T-cell (primary cell): Measurements from ENCODE around the gene BAIAP2. TPM values are rescaled to one million over a fixed set of nuclear protein-coding genes. Genes with fewer than 3 reads are reported as not detected.
A peak's percentile ranks its signal among the peaks of the same experiment; 100 is the strongest.
"Not testable (repeated sequence)": the region's sequence is repeated elsewhere in the genome, so short reads cannot be mapped to it uniquely, and the experiment has no call there.

ENCODE experiments used
- ATAC-seq, 4 experiments: fragments of 200-7000 bp in 3 of 4; fragments of 150-1000 bp in 1 of 4; cut with Tn5 transposase; replicated peaks in 1 of 4; 1 replicate in 3 of 4; 2 replicates in 1 of 4; pipeline ENCODE4 v1.10.0; 2021; ENCODE audit warnings: moderate library complexity in 3 of 4, mild to moderate bottlenecking in 2 of 4, moderate number of reproducible peaks in 1 of 4
- CTCF ChIA-PET, 2 donors: fragments of 300-600 bp; sonication (Branson Sonifier 250); formaldehyde crosslinking; loops; one replicate each; lab custom pipeline; 2022; ENCODE audit warnings: antibody characterized with exemption in 2 of 2; lab: Charles Lee
- POLR2A ChIA-PET, 2 donors: fragments of 300-600 bp; sonication (Branson Sonifier 250); formaldehyde crosslinking; loops; one replicate each; lab custom pipeline; 2022; ENCODE audit warnings: antibody characterized with exemption in 2 of 2; lab: Charles Lee
- DNase-seq, 35 experiments: peaks; one replicate each; pipeline versions ENCODE4 v3.0.0 to v3.0.0-alpha.2; 2013 to 2023
- H3K27ac ChIP-seq: one replicate; pipeline ENCODE4 v1.5.1; 2013; ENCODE audit warnings: low read length
- H3K27me3 ChIP-seq, 2 experiments: replicated peaks in 1 of 2; 1 replicate in 1 of 2; 2 replicates in 1 of 2; pipeline versions ENCODE4 v1.6.1 to v1.7.0; 2013; ENCODE audit warnings: low read length in 1 of 2, mixed read lengths in 1 of 2; ENCODE audit not compliant: control insufficient read depth in 2 of 2, insufficient read depth in 2 of 2; ENCODE audit errors: extremely low read depth in 1 of 2
- H3K36me3 ChIP-seq, 2 donors: 1 replicate in 1 of 2; 2 replicates in 1 of 2; pipeline versions ENCODE4 v1.6.1 to v1.7.0; 2013; ENCODE audit warnings: low read length in 1 of 2; ENCODE audit not compliant: control insufficient read depth in 2 of 2, insufficient read depth in 1 of 2; ENCODE audit errors: extremely low read depth in 1 of 2
- H3K4me1 ChIP-seq, 2 experiments: 1 replicate in 1 of 2; 2 replicates in 1 of 2; pipeline versions ENCODE4 v1.6.1 to v1.7.0; 2013; ENCODE audit warnings: low read length in 2 of 2, mixed read lengths in 1 of 2; ENCODE audit not compliant: insufficient read depth in 2 of 2, control insufficient read depth in 1 of 2; ENCODE audit errors: extremely low read depth in 1 of 2
- H3K4me3 ChIP-seq, 2 donors: 1 replicate in 1 of 2; 2 replicates in 1 of 2; pipeline versions ENCODE4 v1.5.1 to v1.7.0; 2013; ENCODE audit warnings: mild to moderate bottlenecking in 2 of 2, low read length in 1 of 2, moderate library complexity in 1 of 2; ENCODE audit not compliant: control insufficient read depth in 1 of 2; ENCODE audit errors: extremely low read depth in 1 of 2
- H3K9me3 ChIP-seq: 2 replicates; pipeline ENCODE4 v1.7.0; 2013
- H3K27ac Mint-ChIP-seq, 2 donors: one replicate each; pipeline ENCODE4 v1.8.0; 2020 to 2021; ENCODE audit warnings: mild to moderate bottlenecking in 2 of 2, mixed read lengths in 2 of 2
- H3K27me3 Mint-ChIP-seq, 2 donors: one replicate each; pipeline ENCODE4 v1.8.0; 2021 to 2022; ENCODE audit warnings: mixed read lengths in 2 of 2
- H3K36me3 Mint-ChIP-seq: one replicate; pipeline ENCODE4 v1.8.0; 2021; ENCODE audit warnings: mixed read lengths
- H3K4me1 Mint-ChIP-seq, 3 donors: one replicate each; pipeline ENCODE4 v1.8.0; 2020 to 2022; ENCODE audit warnings: mixed read lengths in 3 of 3, mild to moderate bottlenecking in 1 of 3
- H3K4me3 Mint-ChIP-seq, 3 donors: one replicate each; pipeline ENCODE4 v1.8.0; 2020 to 2022; ENCODE audit warnings: mild to moderate bottlenecking in 3 of 3, mixed read lengths in 3 of 3, moderate library complexity in 3 of 3
- H3K9me3 Mint-ChIP-seq, 3 donors: one replicate each; pipeline ENCODE4 v1.8.0; 2020 to 2022; ENCODE audit warnings: mixed read lengths in 3 of 3
- WGBS: methylation state at CpG from one replicate; pipeline ENCODE4 v1.1.5; 2013; ENCODE audit warnings: missing lambda C conversion rate; ENCODE audit not compliant: insufficient coverage; 5-methylcytosine and 5-hydroxymethylcytosine counted together
- total RNA-seq, 35 experiments: library from RNA in 6 of 35; stranded (reverse) in 6 of 35; fragments of 120-200 nt in 1 of 35; gene quantifications; one replicate each; pipeline versions ENCODE4 v1.2.1 to v1.2.4 and lab custom pipeline; 2013 to 2026

The BAIAP2 gene
- total RNA-seq, 5 donors from 2014 or later (not counting 1 experiment from before 2014, with no cell fraction given) = 6.3 to 12.0 (median 10.1) TPM

GRCh38 chr17:81150377-81151077 lies 115.6 kb downstream of the BAIAP2 start:
- Histone ChIP-seq H3K36me3 (no peaks in the 10 kb centered on the region), H3K27me3 (peaks cover 0 to 20% of the 10 kb centered on the region in 2 experiments), H3K4me1 (no peaks in the 10 kb centered on the region), H3K9me3 (no peaks in the 10 kb centered on the region), H3K4me3 (no peak overlapping the region), H3K27ac (no peak overlapping the region)
- H3K4me3 Mint-ChIP-seq = no peak overlapping the region
- 54% methylated on average over 8 of the region's 14 CpGs for WGBS
- no peaks in the 10 kb centered on the region for H3K36me3 Mint-ChIP-seq
- ATAC-seq (no peak), DNase-seq (peak in 1 of 35 experiments; percentile 20)
- POLR2A ChIA-PET = no interaction called here
- H3K27me3 Mint-ChIP-seq = peaks cover 0 to 4% of the 10 kb centered on the region in 2 donors
- no peak overlapping the region for H3K27ac Mint-ChIP-seq
- no peaks in the 10 kb centered on the region for H3K9me3 Mint-ChIP-seq
- CTCF ChIA-PET = no interaction called here
- peaks cover 0 to 8% (median 0%) of the 10 kb centered on the region in 3 donors for H3K4me1 Mint-ChIP-seq

GRCh38 chr17:81151278-81151677 lies 116.3 kb downstream of the BAIAP2 start:
- no peak overlapping the region for H3K4me3 ChIP-seq
- peaks cover 0 to 20% of the 10 kb centered on the region in 2 experiments for H3K27me3 ChIP-seq
- H3K4me3 Mint-ChIP-seq = no peak overlapping the region
- no peaks in the 10 kb centered on the region for H3K4me1 ChIP-seq
- ATAC-seq (no peak), DNase-seq (no peak)
- H3K9me3 Mint-ChIP-seq = no peaks in the 10 kb centered on the region
- H3K4me1 Mint-ChIP-seq = peaks cover 0 to 8% (median 0%) of the 10 kb centered on the region in 3 donors
- no peak overlapping the region for H3K27ac ChIP-seq
- ChIA-PET POLR2A (no interaction called here), CTCF (no interaction called here)
- H3K36me3 ChIP-seq = no peaks in the 10 kb centered on the region
- WGBS = 91% methylated on average over 10 of the region's 13 CpGs
- no peaks in the 10 kb centered on the region for H3K36me3 Mint-ChIP-seq
- peaks cover 0 to 4% of the 10 kb centered on the region in 2 donors for H3K27me3 Mint-ChIP-seq
- H3K9me3 ChIP-seq = no peaks in the 10 kb centered on the region
- no peak overlapping the region for H3K27ac Mint-ChIP-seq

- CTCF ChIA-PET = no interaction called here
- Mint-ChIP-seq H3K4me3 (no peak overlapping the region), H3K27ac (no peak overlapping the region), H3K27me3 (peaks cover 0 to 4% of the 10 kb centered on the region in 2 donors), H3K9me3 (no peaks in the 10 kb centered on the region), H3K36me3 (no peaks in the 10 kb centered on the region), H3K4me1 (peaks cover 0 to 8% (median 0%) of the 10 kb centered on the region in 3 donors)
- POLR2A ChIA-PET = no interaction called here
- H3K4me1 ChIP-seq = no peaks in the 10 kb centered on the region
- DNase-seq (no peak), ATAC-seq (no peak)
- no peaks in the 10 kb centered on the region for H3K9me3 ChIP-seq
- no CpG with 5 or more reads among the region's 8 CpGs for WGBS
- peaks cover 0 to 21% of the 10 kb centered on the region in 2 experiments for H3K27me3 ChIP-seq
- H3K27ac ChIP-seq = no peak overlapping the region
- no peak overlapping the region for H3K4me3 ChIP-seq
- no peaks in the 10 kb centered on the region for H3K36me3 ChIP-seq
These were observed 117.4 kb downstream of the BAIAP2 start for GRCh38 chr17:81152288-81152828.

GRCh38 chr17:81153340-81153803 lies 118.4 kb downstream of the BAIAP2 start:
- CTCF ChIA-PET = no interaction called here
- peak in 2 of 35 experiments; percentile 4 to 32 for DNase-seq
- peaks cover 0 to 8% (median 0%) of the 10 kb centered on the region in 3 donors for H3K4me1 Mint-ChIP-seq

GRCh38 chr17:81154016-81154415 lies 119.1 kb downstream of the BAIAP2 start:
- peaks cover 0 to 22% of the 10 kb centered on the region in 2 experiments for H3K27me3 ChIP-seq
- ATAC-seq, H3K4me3 ChIP-seq, H3K27ac Mint-ChIP-seq, H3K36me3 Mint-ChIP-seq, H3K27me3 Mint-ChIP-seq, H3K9me3 ChIP-seq, H3K27ac ChIP-seq, H3K4me1 Mint-ChIP-seq, H3K4me3 Mint-ChIP-seq, H3K9me3 Mint-ChIP-seq, H3K4me1 ChIP-seq, POLR2A ChIA-PET, DNase-seq, CTCF ChIA-PET, H3K36me3 ChIP-seq: not testable (repeated sequence)
- no CpG with 5 or more reads among the region's 9 CpGs for WGBS

More at GRCh38 chr17:81153340-81153803, 118.4 kb downstream of the BAIAP2 start:
- POLR2A ChIA-PET = no interaction called here
- Mint-ChIP-seq H3K27ac (peak overlapping the region in 1 of 2 donors; percentile 73), H3K9me3 (no peaks in the 10 kb centered on the region), H3K4me3 (no peak overlapping the region), H3K36me3 (no peaks in the 10 kb centered on the region), H3K27me3 (peaks cover 0 to 4% of the 10 kb centered on the region in 2 donors)
- Histone ChIP-seq H3K9me3 (no peaks in the 10 kb centered on the region), H3K4me3 (no peak overlapping the region), H3K4me1 (no peaks in the 10 kb centered on the region), H3K27ac (peak overlapping the region; percentile 12), H3K36me3 (no peaks in the 10 kb centered on the region), H3K27me3 (peaks cover 0 to 27% of the 10 kb centered on the region in 2 experiments)
- 71% methylated on average over 7 of the region's 17 CpGs for WGBS
- ATAC-seq = peak in 1 of 4 experiments; percentile 23

- Mint-ChIP-seq H3K4me3 (no peak overlapping the region), H3K9me3 (no peaks in the 10 kb centered on the region), H3K4me1 (peaks cover 0 to 9% (median 0%) of the 10 kb centered on the region in 3 donors), H3K27ac (no peak overlapping the region), H3K27me3 (peaks cover 2 to 3% of the 10 kb centered on the region in 2 donors), H3K36me3 (no peaks in the 10 kb centered on the region)
- ChIA-PET CTCF (no interaction called here), POLR2A (no interaction called here)
- Histone ChIP-seq H3K27me3 (peaks cover 0 to 19% of the 10 kb centered on the region in 2 experiments), H3K4me1 (peaks cover 0 to 2% of the 10 kb centered on the region in 2 experiments), H3K36me3 (no peaks in the 10 kb centered on the region), H3K27ac (no peak overlapping the region), H3K9me3 (no peaks in the 10 kb centered on the region), H3K4me3 (no peak overlapping the region)
- DNase-seq = no peak
- ATAC-seq = no peak
- WGBS = 96% methylated on average over 13 of the region's 18 CpGs
These were observed 120.0 kb downstream of the BAIAP2 start for GRCh38 chr17:81154961-81155360.
